HG03103 (cell line): ENCODE data around the gene FBXW8.

Experiments
- ATAC-seq: cut with Tn5 transposase; IDR thresholded peaks from one replicate; pipeline ENCODE4 v1.9.1; 2021; ENCODE audit warnings: low read depth; ENCODE audit not compliant: unreplicated experiment

The FBXW8 gene

DNA sequence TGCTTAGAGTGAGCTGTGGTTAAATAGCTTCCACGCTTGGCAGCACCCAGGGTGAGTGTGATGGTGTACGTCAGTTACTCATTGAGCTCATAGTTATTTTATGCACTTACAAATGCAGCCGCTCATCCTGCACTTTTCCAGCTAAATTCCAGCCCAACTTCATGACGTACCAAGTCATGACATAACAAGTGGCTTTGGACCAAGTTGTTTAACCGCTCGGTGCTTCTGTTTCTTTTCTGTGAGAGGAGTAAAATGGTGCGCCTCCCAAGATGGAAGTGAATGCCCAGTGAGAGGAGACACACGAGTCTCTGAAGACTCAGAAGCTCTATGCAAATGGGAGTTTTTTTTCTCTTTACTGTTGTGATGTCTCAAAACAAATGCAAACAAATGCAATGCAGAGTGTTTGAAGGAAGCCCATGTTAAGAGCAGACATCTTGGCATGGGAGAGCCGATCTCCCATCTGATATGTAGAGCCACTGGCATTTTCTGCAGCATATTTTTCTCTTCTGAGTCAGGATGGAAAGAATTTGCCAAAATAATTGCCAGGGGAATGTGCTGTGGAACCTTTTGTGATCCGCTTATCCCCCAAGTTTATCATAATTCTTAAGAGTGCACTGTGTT lies 72.2 kb downstream of the FBXW8 start:
- no peak for ATAC-seq

DNA sequence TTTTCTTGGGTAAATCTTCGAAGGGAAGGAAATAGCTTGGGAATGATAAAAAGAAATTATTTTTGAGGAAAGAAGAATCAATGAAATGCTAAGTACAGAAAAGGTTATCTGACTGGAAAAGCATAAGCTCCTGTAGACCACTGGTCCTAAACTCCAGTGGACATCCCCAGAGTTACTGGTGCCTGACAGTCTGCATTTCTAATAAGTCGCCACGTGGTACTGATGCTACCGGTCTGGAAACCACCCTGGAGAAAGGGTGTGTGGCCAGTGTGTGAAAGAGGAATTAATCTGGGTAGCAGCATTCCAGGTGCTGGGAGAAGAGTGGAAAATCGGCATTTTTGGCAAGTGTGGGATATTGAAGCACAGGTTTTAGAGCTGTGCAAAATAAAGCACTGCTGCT lies 73.3 kb downstream of the FBXW8 start:
- no peak for ATAC-seq

- ATAC-seq, result no peak
These were observed 79.6 kb downstream of the FBXW8 start for GRCh38 chr12:116990329-116990728.

DNA sequence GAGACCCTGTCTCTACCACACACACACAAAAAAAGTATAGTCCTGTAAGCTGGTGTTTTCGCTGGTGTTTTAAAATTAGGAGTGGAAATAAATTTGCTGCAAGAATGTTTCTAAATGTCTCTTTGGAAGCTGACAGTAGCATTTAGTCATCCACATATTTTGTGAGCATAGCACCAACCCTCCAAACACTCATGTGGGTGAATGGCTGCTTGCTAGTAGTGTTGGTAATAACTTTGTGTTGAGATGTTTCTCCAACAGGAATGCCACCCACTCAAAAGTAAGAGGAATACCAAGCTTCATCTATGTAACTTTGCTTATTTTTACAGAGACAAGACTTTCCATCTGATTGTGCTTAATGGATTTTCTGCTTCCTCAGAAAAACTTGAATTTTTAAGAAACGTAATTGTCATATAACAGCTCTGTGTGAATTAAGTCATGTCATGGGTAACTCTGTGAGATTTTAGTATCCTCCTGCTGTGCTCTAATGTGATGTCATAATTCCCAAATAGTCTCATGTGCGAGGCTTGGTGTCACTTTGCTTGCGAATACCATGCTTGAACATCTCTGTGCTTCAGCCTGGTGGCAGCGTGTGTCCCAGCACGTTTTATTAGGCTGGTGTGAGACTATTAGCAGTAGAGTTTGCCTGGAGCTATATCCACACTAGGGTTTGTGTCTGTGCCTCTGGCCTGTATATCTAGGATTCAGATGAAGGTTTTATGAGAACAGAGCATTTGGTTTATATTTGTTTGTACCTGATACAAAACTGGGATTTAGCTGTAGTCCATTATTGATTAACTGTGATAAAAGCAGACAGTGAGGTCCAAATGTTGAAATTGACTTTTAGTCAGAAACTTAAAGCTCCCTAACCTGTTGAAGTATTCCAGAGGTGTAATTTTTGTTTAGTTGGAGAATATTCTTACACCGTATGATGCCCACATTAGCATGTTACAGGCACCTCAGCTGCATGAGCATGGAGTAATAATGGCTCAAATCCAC lies 80.5 kb downstream of the FBXW8 start:
- no peak for ATAC-seq

GRCh38 chr12:116996093-116996492 lies 85.3 kb downstream of the FBXW8 start:
- ATAC-seq, result no peak

DNA sequence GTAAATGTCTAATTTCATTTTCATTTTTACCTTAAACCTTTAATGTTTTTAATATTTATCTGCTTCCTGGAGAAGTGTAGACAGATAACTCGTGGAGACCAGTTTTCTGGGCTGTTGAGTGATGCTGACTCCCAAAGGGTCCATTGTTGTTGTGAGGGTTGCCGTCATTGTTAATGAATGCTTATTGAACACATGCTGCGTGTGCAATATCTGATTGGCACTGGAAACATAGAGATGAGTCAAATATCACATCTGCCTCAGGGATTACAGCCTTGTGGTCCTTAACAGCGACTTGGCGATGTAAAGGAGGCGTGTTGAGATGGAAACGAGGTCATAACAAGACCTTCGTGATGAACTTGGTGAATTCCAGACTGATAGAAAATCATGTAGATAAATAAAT lies 85.9 kb downstream of the FBXW8 start:
- ATAC-seq, result no peak

GRCh38 chr12:116999066-116999465 lies 88.3 kb downstream of the FBXW8 start:
- ATAC-seq, result no peak

DNA sequence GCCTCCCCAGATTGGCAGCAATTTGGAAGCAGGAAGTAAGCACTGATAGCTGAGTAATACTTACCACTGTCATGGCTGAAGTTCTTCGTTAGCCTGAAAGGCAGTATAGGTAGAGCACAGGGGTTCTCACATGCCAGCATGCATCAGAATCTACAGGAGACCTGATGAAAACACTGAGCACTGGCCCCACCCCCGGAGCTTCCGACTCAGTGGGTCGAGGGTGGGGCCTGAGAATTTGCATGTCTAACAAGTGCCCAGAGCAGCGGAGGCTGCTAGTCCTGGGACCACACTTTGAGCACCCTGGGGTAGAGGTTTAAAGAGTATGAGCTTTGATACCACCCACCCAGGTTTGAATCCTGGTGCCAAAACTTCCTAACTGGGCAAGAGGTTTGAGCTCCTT lies 89.6 kb downstream of the FBXW8 start:
- ATAC-seq, result no peak

DNA sequence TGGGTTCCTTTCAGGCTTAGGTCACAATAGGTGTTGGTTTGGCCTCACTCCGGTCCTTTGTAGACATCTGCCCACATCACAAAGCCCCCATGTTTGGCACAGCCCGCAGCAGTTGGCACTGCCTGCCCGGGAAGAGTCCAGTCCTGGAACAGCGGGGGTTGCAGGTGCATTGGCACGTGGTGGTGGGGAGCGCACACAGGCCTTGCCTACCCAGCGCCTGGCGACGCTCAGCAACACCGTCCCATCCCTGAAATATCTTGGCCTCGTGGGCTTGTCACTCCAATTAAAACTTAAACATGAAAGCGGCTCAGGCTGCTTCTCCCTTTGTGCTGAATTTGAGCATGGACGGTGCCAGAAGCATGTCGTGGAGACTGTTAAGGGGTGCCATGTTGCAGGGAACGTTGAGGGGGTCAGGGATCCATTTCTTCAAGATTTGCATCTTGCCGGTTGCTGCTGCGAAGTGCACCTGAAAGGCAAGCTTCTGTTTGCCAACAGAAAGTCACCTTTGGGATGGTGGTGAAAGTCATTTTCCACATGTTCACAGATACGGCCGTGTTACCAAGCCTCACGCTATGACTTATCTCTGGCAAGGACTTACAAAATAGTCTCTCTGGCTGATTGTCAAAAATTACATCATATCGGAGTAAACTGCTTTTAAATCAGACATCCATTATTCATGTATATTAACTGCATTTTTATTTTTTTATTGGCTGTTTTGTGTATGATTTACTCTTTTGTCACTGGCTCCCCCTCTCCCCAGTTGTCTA lies 91.5 kb downstream of the FBXW8 start:
- no peak for ATAC-seq

DNA sequence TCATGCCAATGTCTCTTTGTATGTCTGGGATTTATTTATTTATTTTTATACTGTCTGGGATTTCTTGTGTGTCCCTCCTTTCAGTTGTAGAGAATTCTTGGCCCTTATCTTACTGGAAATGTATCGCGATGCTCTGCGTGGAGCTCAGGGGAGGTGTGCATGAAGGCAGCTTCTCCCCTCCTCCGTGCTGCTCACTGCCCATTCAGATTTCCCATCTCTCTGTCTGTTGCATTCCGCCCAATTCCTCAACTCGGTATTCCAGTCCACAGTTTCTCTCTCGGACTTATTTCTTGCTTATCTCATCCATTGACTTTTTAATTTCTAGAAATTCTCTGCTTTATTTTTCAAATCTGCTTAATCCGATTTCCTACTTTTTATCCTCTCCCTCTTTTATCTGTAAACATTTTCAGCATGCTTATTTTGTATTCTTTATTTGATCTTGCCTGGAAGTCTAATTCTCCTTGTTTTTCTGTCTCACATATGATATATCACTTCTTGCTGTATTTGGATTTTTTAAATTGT lies 93.2 kb downstream of the FBXW8 start:
- no peak for ATAC-seq

- ATAC-seq, result no peak
These were observed 94.8 kb downstream of the FBXW8 start for GRCh38 chr12:117005417-117006046.

GRCh38 chr12:117006333-117006732 lies 95.6 kb downstream of the FBXW8 start:
- ATAC-seq, result no peak

- ATAC-seq, result no peak
These were observed 96.8 kb downstream of the FBXW8 start for GRCh38 chr12:117007577-117007976.

- no peak for ATAC-seq
These were observed 99.0 kb downstream of the FBXW8 start for GRCh38 chr12:117009759-117010158.

DNA sequence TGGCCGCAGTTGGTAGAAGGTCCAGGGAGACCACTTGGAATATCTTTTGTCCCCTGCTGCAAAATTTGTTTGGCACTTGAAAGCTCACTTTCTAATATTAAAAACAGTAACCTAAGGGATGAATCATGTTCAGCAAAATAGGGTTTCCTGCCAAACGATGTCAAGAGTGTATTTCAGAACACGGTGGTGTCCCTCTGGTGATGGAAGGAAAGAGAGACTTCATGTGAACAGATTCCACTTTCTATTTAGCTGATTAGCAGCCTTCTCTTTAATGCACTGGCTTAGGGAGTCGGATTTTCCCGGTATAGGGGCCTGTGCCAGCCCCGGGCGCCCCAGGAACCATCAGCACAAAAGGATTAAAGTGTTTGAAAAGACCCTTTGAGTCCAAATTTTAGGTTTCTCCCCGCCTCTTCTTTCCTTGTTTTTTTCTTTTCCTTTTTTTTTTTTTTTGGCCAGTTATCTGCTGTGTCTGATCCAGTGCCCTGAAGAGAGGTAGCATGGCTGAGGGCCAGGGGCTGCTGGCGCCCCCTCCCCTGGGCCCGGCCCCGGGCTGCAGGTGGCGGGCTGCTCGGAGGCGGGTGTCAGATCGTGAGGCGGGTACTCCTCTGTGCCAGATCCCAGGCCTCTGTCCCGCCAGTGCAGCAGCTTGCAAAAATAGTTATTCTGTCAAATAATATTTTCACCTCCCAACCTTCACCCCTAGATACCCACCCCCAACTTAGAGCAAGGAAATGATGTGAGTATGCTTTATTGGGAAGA lies 100.1 kb downstream of the FBXW8 start:
- ATAC-seq, result no peak

DNA sequence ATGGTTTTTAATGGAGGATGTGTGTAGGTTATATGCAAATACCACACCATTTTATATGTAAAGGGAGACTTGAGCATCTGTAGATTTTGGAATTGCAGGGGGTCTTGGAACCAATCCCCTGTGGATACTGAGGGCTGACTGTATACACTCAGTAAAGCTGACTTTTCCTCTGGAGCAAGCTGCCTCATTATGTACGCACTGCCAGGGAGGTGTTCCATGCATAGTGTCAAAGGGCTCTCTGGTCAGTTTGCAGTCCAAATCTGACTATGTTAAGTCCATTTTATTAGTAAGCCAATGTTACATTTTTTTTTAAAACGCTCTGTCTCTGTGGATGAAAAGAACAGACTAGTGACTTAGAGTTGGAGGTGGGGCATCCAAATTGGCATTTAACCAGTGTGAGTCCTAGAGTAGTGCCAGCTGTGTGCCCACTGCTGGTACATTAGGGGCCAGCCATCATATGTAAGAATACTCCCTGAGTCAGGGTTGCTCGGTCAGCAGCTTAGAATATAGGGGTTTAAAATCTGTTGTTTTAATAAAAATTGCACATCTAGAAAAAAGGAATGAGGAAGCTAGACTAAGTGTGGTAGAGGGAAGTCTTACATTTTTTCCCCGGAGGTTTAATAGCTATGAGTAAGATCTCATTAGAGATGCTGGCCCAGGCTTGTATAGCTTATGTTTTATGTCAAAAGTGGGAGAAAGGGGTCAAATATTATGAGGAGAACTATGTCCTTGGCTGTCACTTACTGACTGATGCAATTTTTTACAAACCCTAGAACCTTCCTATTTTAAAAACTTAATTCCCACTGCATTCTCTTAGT lies 101.4 kb downstream of the FBXW8 start:
- ATAC-seq, result no peak

DNA sequence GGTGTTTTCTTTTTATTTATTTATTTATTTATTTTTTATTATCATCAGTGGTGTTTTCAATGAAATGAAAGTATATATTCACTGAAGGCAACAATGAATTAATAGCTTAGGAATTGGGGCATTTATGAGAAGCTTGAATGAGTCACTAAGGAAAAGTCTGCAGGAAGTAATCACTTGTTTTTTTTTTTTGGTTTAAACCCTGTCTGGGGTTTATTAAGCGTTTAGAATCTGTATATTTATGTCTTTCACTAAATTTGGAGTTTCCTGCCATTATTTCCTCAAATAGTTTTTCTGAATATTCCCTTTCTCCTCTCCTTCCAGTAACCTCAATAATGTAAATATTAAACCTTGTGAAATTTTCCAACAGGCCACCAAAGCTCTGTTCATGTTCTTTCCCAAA lies 103.0 kb downstream of the FBXW8 start:
- no peak for ATAC-seq

GRCh38 chr12:117014342-117014887 lies 103.7 kb downstream of the FBXW8 start:
- ATAC-seq, result no peak

DNA sequence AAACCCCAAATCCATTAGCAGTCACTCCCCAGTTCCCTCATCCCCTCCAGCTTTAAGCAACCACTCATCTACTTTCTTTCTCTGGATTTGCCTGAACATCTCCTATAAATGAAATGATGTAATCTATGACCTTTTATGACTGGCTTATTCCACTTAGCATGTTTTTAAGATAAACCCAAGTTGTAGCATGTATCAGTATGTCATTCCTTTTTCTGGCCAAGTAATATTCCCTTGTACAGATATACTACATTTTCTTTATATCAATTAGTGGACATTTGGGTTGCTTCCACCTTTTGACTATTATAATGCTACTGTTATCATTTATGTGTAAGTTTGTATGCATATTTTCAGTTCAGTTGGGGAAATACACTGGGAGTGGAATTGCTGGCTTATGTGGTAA lies 105.1 kb downstream of the FBXW8 start:
- ATAC-seq, result no peak
